Peyer's patch (tissue), 4 donors: ENCODE data around the gene C3orf85. TPM values are rescaled to one million over a fixed set of nuclear protein-coding genes. Genes with fewer than 3 reads are reported as not detected.

Experiments
- DNase-seq, 3 donors: peaks; one replicate each; pipeline ENCODE4 v3.0.0-alpha.2; 2017 to 2019
- H3K27ac ChIP-seq, 4 donors: fragments of 200-600 bp; sonication (generic); one replicate each; pipeline ENCODE4 v1.5.1; 2016 to 2019
- H3K27me3 ChIP-seq, 2 donors: fragments of 200-600 bp; sonication (generic); one replicate each; pipeline ENCODE4 v1.5.1; 2019
- H3K36me3 ChIP-seq, 3 donors: fragments of 200-600 bp; sonication (generic); one replicate each; pipeline ENCODE4 v1.5.1; 2016 to 2019
- H3K4me1 ChIP-seq, 4 donors: fragments of 200-600 bp; sonication (generic); one replicate each; pipeline ENCODE4 v1.5.1; 2016 to 2019
- H3K4me3 ChIP-seq, 4 donors: fragments of 200-600 bp; sonication (generic); 1 replicate in 3 of 4; 2 replicates in 1 of 4; pipeline ENCODE4 v1.5.1; 2016 to 2019; ENCODE audit warnings: mild to moderate bottlenecking in 1 of 4
- H3K9me3 ChIP-seq, 4 donors: fragments of 200-600 bp; sonication (generic); one replicate each; pipeline ENCODE4 v1.5.1; 2016 to 2019; ENCODE audit warnings: mild to moderate bottlenecking in 1 of 4
- CTCF ChIP-seq, 6 experiments: fragments of 450-650 bp in 4 of 6; fragments of 200-600 bp in 2 of 6; sonication (generic) in 1 of 6; IDR thresholded peaks; one replicate each; pipeline ENCODE4 v1.5.1; 2017 to 2019; ENCODE audit warnings: antibody characterized with exemption in 6 of 6, mild to moderate bottlenecking in 3 of 6, moderate library complexity in 1 of 6
- POLR2A ChIP-seq, 2 donors: fragments of 450-650 bp; IDR thresholded peaks; one replicate each; pipeline ENCODE4 v1.5.1; 2017; ENCODE audit warnings: antibody characterized with exemption in 2 of 2, mild to moderate bottlenecking in 2 of 2, moderate library complexity in 2 of 2
- total RNA-seq, 4 donors: library from RNA; depleted of rRNA; stranded (reverse); fragments of >200 nt; gene quantifications; one replicate each; pipeline ENCODE4 v1.1.0, GENCODE V29; 2016

The C3orf85 gene
- total RNA-seq, 4 donors from 2014 or later = 6.6 to 174 (median 85.8) TPM

GRCh38 chr3:109184726-109185125, 48.2 kb downstream of the C3orf85 start:
- no peak overlapping the region for H3K27ac ChIP-seq
- H3K27me3 ChIP-seq = no peaks in the 10 kb centered on the region
- TF ChIP-seq POLR2A (IDR thresholded peaks at IDR 0.05) (no peak), CTCF (IDR thresholded peaks at IDR 0.05) (no peak)
- DNase-seq = no peak
- H3K9me3 ChIP-seq = no peaks in the 10 kb centered on the region
- H3K4me3 ChIP-seq = no peak overlapping the region
- no peaks in the 10 kb centered on the region for H3K36me3 ChIP-seq
- no peaks in the 10 kb centered on the region for H3K4me1 ChIP-seq

GRCh38 chr3:109187390-109187789, 50.9 kb downstream of the C3orf85 start:
- DNase-seq = no peak
- Histone ChIP-seq H3K27me3 (no peaks in the 10 kb centered on the region), H3K4me1 (no peaks in the 10 kb centered on the region), H3K27ac (no peak overlapping the region), H3K4me3 (no peak overlapping the region), H3K36me3 (no peaks in the 10 kb centered on the region), H3K9me3 (no peaks in the 10 kb centered on the region)
- TF ChIP-seq POLR2A (IDR thresholded peaks at IDR 0.05) (no peak), CTCF (IDR thresholded peaks at IDR 0.05) (no peak)

DNA sequence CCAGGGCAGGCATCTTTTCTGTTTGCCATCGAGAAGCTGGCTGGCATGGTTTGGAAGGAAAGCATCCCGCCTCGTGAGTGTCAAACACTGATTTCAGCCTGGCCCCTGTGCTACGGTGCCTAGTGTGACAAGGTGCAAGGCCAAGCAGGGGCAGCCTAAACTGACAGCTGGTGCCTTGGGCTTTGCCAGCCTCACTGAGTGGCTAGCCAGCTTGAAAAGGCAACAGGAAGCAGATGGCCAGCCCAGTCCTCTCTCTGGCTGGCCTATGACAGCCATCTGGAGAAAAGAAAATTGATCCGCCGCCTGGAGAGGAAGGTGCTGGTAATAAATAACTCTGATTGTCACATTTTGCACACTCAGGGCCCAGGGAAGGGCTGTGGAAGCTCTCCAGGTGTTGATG, 52.2 kb downstream of the C3orf85 start:
- Histone ChIP-seq H3K4me3 (no peak overlapping the region), H3K4me1 (no peaks in the 10 kb centered on the region), H3K9me3 (no peaks in the 10 kb centered on the region), H3K27me3 (no peaks in the 10 kb centered on the region), H3K36me3 (no peaks in the 10 kb centered on the region), H3K27ac (no peak overlapping the region)
- no peak for DNase-seq
- TF ChIP-seq POLR2A (IDR thresholded peaks at IDR 0.05) (no peak), CTCF (IDR thresholded peaks at IDR 0.05) (no peak)

DNA sequence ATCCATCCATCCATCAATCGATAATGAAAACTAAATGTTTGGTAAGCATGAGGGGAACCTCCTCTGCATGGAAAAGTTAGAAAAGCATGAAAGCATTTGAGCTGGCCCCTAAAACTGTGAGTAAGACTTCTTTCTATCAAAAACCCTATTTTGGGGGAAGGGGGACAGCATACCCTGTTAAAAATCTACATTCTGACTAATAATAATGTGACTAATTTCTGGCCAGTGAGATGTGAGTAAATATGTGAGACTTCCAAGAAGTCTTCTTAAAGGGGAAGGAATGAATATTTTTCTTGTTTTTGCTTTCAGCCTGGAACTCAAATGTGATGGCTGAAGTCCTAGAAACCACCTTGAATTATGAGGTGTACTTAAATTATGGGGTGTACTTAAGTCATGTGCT, 54.9 kb downstream of the C3orf85 start:
- H3K27ac ChIP-seq = no peak overlapping the region
- H3K36me3 ChIP-seq = no peaks in the 10 kb centered on the region
- H3K9me3 ChIP-seq = no peaks in the 10 kb centered on the region
- TF ChIP-seq POLR2A (IDR thresholded peaks at IDR 0.05) (no peak), CTCF (IDR thresholded peaks at IDR 0.05) (no peak)
- H3K4me3 ChIP-seq = no peak overlapping the region
- H3K4me1 ChIP-seq = no peaks in the 10 kb centered on the region
- DNase-seq = no peak
- no peaks in the 10 kb centered on the region for H3K27me3 ChIP-seq

DNA sequence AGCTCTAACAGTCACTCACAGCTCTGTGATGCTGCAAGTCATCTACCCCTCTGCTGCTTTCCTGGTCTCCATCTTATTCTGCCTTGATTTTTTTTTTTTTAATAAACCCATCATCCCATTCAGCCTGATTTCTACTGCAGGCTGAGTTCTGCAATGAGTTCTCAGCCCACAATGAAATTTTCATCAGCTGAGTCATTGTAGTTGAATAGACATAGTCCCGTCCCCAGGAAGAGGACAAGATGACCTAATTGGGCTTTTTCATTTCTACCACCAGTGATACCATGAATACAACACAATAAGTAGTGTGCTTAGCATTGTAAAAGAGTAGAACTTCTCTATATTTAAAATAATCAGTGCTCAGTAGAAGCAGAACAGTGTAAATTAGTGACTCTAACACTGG, 59.3 kb downstream of the C3orf85 start:
- no peak for DNase-seq
- no peaks in the 10 kb centered on the region for H3K9me3 ChIP-seq
- H3K27me3 ChIP-seq = no peaks in the 10 kb centered on the region
- H3K4me3 ChIP-seq = no peak overlapping the region
- no peak for TF ChIP-seq CTCF (IDR thresholded peaks at IDR 0.05)
- TF ChIP-seq POLR2A (IDR thresholded peaks at IDR 0.05) = no peak
- H3K4me1 ChIP-seq = no peaks in the 10 kb centered on the region
- no peaks in the 10 kb centered on the region for H3K36me3 ChIP-seq
- H3K27ac ChIP-seq = no peak overlapping the region

Other genes with a start within 250 kb of the C3orf85 start
- gene GUCA1C, start 182.8 kb upstream of the C3orf85 start, total RNA-seq = not detected
- gene MORC1, start 18.6 kb upstream of the C3orf85 start, total RNA-seq = under 1 TPM in 1 of 4 donors, not detected in 3; 0.54 TPM
- not detected for gene DPPA2, start 179.8 kb downstream of the C3orf85 start, total RNA-seq
- gene DPPA4, start 200.8 kb downstream of the C3orf85 start, total RNA-seq = not detected